GM21447 (cell line): ENCODE measurements around the gene HADHA.
A peak's percentile ranks its signal among the peaks of the same experiment; 100 is the strongest.

ENCODE experiments used
- ATAC-seq: cut with Tn5 transposase; IDR thresholded peaks from one replicate; pipeline ENCODE4 v1.9.1; 2021; ENCODE audit not compliant: unreplicated experiment

HADHA gene

DNA sequence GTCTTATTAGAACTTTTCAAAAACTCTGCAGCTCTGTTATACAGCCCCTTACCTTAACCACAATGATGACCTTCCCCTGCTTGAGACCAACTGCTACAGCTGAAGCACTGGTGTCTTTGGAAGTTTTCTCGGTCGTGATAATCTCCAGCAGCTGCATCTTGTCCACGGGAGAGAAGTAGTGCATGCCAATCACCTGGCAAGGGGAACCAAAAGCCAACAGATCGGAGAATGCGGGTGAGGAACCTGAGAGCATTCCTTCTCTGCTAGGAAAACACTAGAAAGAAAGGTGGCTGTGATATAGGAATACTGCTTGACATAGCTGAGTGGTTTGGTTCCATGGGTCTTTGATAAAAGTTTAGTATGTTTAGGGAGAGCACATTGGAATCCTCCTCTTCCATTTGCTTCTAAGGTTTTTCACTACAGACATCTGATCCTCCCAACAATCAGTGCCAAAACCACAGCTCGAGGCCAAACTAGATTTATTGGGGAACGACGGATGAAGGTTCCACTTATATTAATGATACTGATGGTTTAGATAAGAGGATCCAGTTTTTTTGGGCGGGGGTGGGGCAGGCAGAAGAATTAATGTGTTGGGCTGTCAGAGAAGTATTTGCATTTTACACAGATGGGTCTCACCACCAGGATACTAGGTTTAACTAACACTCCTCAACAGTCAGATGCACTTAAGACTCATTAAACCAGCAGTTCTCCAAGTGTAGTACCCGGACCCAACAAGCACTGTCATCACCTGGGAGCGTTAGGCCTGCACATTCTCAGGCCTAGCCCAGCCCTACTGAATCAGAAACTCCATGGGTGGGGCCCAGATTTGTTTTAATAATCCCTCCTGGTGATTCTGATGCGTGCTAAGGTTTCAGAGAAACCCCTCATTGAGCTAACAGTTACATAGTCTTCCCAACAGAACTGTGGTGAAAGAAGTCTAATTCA lies 49.1 kb downstream of the HADHA start:
- no peak for ATAC-seq

DNA sequence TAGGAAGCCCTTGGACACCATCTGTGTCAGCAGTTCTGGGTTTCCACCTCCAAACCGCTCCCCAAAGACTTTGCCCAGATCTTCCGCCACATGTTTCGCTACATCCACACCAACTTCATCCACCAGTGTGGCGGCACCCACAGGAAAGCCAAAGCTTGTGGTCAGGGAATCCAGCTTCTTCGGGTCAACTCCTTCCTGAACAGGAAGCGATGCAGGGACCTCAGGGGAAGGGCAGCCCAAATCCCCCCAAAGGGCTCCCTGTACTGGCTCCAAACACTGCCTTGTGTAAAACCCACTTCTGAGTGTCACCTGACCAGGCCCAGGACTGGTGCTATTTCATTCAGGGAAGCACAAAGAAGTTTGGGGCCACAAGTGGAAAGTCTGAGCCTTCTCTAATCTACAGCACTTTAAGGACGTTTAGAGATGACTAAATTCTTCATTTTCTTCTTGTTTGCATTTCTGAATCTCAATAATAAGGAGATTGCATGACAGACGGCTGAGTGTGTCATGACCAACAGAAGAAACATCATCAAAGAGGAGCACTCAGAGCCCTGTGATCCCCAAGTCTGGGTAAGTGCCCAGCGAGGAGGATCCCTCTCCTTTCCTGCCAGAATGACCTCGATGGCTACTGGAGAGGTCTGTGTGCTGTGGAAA lies 50.7 kb downstream of the HADHA start:
- no peak for ATAC-seq

DNA sequence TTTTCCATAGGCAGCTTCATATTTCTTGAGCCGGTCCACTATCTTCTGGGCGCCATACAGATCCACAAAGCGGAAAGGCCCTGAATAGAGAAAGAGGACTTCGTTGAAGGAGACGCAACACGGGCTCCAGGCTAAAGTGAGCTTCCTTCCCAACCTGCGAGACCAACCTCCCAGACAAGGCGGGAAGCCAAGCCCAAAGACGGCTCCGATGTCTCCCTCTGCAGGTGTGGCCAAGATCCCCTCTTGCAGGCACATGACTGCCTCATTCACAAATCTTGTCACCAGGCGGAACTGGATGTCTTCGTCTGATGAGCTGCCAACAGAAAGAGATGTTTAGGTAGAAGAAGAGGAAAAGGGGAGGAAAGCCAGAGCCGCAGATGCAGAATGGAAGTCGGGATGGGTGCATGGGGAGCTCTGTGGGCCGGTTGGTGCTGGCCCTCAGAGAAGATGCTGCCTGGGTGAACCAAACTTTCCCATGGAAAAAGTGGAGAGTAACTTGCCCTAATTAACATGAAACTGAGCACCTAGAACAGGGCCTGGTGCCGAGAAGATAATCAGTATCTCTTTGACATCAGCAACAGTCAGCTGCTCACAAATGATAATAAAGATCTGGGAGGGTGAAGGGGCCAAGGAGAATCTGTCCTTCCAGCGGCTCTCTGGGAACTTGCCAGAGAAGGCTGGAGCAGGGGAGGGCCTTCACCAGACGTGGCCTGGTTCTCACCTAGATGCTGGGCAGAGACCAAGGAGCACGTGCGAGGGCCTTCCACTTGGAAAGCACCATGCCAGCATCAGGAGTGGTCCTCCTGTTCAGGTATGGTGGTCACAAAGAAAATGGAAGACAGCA lies 52.9 kb downstream of the HADHA start:
- ATAC-seq, result no peak

DNA sequence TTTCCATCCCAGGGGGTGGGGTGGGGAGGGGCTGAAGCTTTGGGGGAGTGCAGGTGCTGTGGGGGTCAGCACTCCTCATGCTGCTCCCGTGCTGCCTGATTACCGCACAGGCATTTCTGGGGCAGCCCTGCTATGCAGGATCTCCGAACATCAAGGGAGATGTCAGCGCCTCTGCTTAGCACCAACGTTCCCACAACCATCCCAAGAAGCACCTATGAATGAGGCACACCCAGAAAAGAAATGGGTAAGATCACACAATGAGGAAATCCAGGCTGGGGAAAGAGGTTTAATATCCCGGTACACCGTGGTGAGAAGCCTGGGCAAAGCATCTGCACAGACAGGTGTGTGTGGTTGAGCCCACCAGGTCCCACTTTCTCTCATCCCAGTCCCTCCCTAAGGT lies 54.1 kb downstream of the HADHA start:
- ATAC-seq, result no peak

DNA sequence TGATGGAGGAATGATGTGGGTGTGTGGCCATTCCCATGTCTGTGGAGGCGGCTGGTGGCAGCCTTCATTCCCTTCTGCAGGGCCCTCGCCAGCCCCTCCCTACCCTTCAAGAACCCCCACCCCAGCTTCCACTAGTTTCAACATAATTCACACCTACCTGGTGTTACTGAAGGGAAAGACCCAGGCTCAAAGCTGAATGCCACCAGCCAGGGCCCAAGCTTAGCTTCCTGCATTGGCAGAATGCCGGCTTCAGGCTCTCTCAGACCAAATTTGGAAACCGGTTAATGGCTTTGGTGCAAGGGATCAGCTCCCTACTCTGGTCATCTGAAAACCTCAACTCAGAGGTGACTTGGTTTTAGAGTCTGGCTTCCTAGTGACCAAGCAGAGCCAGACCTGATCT lies 54.7 kb downstream of the HADHA start:
- ATAC-seq, result no peak

DNA sequence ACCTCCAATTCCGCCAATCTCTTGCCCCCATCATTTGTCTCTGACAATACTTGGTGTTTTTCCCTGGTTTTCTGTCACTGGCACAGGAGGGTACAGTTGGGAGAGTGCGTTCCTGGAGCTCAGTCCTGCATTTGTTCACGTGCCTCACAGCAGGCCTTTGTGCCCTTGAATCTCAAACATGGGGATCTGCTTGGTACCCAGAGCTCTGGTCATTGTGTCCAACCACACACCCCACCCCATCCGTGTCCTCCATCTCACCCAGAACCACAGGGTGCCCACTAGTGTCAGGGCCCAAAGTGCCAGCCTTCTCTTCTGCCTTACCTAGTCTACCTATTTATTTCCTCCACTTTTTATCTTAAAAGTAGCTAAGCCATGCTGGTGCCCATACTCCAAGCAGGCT lies 55.3 kb downstream of the HADHA start:
- ATAC-seq, result no peak

DNA sequence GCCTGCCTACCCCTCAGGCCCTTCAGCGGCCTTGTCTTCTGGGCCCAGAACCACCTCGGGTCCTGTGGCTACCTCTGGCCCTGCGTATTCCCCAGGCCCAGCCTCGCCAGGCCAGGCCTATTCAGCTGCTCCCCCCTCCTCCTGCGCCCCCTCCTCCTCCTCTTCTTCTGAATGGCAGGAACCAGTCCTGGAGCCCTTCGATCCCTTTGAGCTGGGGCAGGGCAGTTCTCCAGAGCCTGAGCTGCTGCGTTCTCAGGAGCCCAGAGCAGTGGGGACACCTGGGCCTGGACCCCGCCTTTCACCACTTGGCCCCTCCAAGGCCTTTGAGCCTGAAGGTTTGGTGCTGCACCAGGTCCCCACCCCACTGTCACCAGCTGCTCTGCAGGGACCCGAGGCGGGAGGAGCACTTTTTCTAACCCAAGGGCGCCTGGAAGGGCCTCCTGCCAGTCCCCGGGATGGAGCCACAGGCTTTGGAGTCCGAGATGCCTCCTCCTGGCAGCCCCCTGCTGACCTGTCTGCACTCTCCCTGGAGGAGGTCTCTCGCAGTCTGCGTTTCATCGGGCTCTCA lies 56.8 kb downstream of the HADHA start:
- no peak for ATAC-seq

DNA sequence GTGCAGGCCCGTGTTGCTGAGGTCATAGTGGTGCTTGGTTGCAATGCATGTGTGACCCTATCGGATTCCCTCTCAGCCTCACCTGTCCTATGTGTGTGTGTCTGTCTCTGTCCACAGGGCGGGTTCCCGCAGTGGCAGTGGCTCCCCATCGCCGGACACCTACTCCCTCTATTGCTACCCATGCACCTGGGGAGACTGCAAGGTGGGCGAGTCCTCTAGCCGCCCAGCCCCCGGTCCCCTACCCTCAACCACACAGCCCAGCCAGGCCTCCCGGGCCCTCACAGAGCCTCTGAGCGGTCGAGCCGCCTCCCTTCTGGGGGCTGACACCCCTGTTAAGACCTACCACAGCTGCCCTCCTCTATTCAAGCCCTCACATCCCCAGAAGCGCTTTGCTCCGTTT lies 57.3 kb downstream of the HADHA start:
- ATAC-seq, result no peak

DNA sequence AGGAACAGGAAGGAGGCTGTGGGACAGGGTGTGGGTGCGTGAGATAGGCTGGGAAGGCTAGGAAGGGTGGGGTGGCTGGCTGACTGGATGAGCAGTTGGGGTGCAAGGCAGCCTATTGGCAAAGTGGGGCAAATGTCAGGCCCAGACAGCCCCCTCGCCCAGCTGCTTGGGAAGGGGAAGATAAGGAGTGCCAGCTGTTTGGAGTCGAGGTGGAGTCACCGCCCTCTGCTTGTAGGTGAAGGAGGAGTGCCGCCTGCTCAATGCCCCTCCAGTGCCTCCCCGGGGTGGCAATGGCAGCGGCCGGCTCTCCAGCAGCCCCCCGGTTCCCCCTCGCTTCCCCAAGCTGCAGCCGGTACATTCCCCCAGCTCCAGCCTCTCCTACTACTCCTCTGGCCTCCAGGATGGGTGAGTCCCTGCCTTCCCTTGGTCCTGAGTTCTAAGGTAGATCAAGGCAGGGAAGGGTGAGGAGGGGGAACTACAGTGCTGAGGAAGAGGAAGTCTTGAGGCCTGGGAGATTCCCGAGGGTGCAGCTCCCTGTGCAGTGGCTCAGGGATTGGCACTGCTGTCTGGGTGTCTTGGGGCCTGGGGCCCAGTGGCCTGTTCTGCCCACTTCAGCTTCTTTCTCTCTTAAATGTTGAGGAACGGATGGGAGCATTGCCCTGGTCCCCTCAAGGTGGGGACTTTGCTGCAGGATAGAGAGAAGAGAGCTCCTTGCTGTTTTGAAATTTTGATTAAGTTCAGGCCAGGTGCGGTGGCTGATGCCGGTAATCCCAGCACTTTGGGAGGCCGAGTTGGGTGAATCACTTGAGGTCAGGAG lies 58.3 kb downstream of the HADHA start:
- no peak for ATAC-seq

DNA sequence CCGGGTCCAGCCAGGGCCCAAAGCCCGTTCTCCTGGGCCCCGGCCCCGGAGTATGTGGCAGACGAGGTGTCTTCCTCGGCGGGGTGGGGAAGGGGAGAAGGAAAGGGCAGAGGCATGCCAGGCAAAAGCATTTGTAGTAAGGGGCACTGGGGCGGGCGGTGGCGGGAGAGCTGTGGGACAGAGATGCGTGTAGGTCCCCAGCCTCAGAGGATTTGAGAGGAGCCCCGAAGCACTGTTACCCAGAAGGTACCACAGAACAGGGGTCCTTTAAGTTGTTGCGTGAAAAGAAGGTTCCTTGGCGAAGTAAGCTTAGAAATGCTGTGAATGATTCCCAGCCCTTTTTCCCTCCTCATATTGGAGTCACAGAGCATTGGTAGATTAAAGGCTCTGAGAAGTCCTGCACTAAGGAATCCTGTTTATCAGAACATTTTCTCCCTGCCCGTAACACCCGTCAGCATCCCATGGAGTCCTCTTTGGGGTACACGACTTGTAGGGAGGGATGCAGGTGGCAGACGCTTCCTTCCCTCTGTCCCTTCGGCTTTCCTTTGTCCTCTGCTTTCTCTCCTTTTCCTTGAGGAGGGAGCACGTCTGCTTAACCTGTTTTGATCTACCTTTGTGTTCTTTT lies 59.0 kb downstream of the HADHA start:
- ATAC-seq, result no peak

DNA sequence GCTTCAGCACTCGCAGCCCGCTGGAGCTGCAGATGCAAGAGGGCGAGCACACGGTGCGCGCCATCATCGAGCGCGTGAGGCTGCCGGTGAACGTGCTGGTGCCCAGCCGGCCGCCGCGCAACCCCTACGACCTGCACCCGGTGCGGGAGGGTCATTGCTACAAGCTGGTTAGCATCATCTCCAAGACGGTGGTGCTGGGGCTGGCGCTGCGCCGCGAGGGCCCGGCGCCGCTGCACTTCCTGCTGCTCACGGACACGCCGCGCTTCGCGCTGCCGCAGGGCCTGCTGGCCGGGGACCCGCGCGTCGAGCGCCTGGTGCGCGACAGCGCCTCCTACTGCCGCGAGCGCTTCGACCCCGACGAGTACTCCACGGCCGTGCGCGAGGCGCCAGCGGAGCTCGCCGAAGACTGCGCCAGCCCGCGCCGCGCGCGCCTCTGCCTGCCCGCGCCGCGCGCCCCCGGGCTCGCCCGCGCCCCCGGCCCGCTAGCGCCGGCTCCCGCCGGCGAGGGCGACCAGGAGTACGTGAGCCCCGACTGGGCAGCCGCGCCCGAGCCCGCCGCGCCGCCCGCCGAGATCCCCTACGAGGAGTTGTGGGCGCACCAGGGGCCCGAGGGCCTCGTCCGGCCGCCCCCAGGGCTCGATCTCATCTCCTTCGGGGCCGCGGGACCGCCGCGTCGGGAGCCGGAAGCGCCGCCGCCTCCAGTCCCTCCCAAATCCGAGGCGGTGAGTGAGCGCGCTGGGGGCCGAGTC lies 59.7 kb downstream of the HADHA start:
- peak; percentile 71 for ATAC-seq

DNA sequence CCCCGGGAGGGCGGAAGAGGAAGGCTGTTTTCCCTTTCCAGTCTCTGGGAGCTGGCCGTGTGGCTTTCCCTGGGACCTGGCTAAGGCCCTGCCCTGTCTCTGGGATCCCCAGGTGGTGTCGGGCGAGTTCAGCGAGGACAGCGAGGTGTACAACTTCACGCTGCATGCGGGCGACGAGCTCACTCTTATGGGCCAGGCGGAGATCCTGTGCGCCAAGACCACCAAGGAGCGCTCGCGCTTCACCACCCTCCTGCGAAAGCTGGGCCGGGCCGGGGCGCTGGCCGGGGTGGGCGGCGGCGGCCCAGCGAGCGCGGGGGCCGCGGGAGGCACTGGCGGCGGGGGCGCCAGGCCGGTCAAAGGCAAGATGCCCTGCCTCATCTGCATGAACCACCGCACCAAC lies 60.3 kb downstream of the HADHA start:
- no peak for ATAC-seq

DNA sequence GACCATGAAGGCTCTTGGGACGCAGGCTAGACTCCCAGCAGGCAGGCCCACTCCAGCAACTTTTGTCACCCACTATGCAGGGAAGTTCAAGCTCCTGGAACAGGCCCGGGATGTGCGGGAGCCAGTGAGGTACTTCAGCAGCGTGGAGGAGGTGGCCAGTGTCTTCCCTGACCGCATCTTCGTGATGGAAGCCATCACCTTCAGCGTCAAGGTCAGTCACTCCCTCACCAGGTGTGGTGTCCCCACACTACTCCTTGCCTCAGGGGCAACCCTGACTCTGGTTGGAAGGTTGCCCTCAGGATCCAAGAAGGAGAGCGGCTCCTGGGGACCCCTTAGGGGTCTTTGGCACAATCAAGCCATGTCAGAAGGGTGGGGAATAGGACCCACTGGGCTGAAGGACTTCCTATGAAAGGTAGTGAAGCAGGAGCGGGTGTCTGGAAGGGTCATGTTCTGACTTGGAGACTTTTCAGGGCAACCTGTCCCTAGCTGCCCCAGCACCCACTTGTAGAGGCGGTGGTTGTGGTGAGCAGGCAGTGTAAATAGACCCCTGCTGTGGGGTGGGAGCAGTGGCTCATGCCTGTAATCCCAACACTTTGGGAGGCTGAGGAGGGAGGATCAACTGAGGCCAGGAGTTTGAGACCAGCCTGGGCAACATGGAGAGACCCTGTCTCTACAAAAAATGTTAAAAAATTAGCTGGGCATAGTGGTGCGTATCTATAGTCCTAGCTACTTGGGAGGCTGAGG lies 61.4 kb downstream of the HADHA start:
- no peak for ATAC-seq

DNA sequence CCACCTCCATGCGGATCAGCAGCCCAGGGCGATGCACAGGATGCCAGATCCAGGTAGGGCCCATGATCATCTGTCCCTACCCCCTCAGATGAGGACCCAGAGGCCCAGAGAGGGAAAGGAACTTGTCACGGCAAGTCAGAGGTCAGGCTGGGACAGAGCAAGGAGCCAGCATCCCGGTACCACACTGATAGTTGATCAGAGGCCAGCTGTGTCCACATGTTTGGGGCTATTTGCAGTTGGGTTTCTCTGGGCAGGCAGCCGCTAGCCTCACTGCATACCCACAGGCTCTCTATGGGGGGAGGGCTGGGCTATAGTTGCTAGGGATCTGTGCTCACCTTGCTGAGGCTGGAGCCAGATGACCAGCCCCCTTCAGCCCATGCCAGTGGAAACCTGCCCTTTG lies 62.0 kb downstream of the HADHA start:
- no peak for ATAC-seq

DNA sequence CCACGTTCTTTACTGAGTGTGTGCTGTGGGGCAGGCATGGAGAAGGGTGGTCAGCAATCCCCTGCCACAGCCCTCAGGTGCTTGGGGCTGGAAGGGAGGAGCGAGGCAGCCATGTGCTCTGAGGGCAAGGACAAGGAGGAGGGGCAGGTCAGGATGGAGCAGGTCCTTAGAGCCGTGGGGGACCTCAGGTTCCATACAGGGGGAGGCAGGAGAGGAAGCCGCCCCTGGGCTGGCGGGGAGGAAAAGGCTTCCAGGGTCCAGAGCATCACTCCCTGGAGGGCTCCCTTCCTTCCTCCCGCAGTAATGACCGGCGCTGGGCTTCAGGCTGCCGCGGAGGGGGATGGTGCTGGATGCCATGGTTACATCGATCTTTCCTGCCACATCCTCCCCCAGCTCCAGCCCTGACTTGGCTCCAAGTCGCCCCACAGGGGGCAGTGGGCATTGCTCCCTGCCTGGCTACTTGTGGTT lies 65.0 kb downstream of the HADHA start:
- ATAC-seq, result no peak

DNA sequence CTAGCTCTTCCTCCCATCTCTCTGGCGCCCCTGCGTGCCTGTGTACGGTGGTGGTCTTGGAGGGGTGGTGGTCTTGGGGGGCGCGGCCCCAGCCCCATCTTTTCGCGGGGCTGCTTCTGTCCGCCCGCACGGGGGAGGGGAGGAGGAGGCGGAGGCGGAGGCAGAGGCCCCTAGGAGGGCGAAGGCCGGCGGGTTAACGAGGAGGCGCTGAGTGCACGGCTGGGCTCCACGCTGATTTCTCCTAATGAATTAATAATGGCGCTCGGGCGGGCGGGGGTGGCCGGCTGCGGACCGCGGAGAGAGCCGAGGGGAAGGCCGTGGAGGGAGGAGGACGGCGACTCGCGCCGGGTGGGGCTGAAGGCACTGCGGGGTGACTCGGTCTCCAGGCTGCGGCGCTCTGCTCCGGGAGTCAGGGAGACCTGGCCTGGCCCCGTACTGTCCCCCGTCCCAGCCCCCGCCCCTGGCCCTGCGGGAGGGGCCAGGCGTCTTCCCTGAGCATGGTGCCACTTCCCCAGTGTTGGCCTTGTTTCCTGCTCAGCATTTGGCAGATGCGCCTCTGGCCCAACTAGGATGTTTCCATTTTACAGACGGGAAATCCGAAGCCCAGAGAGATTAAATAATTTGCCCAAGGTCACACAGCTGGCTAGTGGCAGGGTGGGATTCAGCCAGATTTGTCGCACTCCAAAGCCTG lies 65.5 kb downstream of the HADHA start:
- ATAC-seq, result no peak

DNA sequence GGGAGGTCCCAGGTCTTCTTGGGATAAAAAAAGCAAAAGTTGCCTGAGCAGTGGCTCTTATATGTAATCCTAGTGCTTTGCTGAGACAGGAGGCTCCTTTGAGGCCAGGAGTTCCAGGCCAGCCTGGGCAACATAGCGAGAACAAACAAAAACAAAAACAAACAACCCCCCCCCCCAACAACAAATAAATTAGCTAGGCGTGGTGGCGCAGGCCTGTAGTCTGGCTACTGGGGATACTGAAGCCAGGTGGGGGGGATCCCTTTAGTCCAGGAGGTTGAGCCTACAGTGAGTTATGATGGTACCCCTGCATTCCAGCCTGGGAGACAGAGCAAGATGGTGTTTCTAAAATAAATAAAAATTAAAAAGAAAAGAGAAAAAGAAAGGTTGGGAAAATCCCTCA lies 66.2 kb downstream of the HADHA start:
- no peak for ATAC-seq

DNA sequence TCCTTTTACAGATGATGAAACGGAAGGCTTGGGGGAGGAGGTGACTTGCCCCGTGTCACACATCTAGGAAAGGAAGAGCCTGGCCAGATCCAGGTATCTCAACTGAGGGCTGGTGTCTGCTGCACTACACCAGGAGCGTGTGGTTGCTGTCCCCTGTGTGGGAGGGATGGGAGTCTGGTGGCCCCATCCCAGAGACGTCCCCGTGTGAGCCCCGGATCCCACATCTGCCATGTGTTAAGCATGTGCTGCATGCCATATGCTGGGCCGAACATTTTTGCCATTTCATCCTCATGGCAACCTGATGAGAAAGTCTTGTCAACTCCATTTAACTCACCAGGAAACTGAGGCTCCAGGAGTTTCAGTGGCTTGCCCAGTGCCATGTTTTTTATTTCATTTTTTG lies 67.3 kb downstream of the HADHA start:
- no peak for ATAC-seq
